ENCODE results near the gene TTLL10. TPM values are rescaled to one million over a fixed set of nuclear protein-coding genes. Genes with fewer than 3 reads are reported as not detected.

Gene TTLL10
- total and polyA plus RNA-seq, 10 donors: 0.02 to 0.34 (median 0.10) TPM; not detected in 6

DNA sequence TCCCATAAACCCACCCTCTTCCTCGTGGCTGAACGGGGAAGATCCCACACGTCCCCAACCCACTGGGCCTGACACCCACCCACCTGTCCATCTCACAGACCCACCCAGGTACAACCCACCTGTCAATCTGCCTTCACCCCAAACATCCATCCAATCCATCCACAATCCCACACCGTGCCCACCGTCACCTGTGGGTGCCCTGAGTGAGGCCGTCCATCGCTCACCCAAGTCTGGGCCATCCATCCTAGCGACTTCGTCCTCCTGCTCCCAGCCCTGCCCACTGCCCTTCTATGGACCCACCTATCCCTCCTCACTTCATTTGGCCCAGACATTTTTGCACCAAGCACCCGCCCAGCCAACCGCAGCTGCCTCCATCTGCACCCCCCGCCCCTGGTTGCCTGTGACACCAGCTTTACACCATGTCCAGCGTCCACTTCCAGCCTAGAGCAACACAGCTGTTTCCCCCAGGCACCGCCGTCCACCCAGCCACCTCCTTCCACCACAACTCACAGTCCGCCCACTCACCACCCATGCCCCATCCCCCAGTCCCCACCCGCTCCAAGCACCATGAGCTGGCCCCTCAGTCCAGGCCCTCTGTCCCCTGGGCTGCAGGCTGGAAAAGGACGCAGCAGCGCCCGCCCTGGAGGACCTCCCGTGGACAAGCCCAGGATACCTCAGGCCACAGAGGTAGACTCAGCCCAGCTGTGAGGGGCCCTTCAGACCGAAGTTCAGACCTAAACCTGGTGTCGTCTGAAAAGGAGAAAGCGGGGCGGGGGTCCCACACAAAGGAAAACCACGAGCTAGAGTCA lies 7.7 kb downstream of the TTLL10 start:
- peaks cover 0 to 25% (median 15%) of the 10 kb centered on the region in 6 donors for H3K4me1 ChIP-seq
- no peak for DNase-seq
- no peaks in the 10 kb centered on the region for H3K36me3 ChIP-seq
- no peak overlapping the region for H3K4me3 ChIP-seq
- intact Hi-C loops (cut with DNase I; ENCODE audit: low total_unique reads): no loop called here
- H3K27ac ChIP-seq: no peak overlapping the region
- 84 to 92% (median 89%) methylated on average over 24 to 26 of the region's 26 CpGs for WGBS, 5 donors
- TF ChIP-seq POLR2A (IDR thresholded peaks at IDR 0.05): no peak
- TF ChIP-seq POLR2AphosphoS5 (IDR thresholded peaks at IDR 0.05): no peak
- TF ChIP-seq CTCF (IDR thresholded peaks at IDR 0.05 in 8 of 11, conservative IDR thresholded peaks at IDR 0.05 in 3 of 11): no peak
- peaks cover 0 to 75% (median 31%) of the 10 kb centered on the region in 7 donors for H3K27me3 ChIP-seq (replicated peaks in 1 of 7)
- H3K9me3 ChIP-seq: no peaks in the 10 kb centered on the region

DNA sequence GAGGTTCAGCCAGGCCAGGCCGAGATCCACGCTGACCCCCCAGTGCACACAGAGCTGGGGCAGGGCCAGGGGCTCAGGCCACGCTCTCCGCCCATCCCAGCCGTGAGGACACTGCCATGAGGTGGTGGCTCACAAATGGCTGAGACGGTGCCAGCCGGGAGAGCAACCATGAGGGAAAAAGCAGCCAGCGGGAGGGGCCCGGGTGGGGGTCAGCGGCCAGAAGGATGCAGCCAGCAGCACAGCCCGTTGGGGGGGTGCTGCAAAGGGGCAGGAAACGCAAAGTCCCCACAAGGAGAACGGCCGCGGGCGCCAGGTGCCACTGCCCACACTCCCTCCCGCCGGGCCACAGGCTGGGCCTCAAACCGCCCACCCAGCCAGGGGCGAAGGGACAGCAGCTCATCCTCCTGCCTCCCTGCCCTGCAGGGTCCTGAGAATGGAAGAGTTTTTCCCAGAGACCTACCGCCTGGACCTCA lies 8.3 kb downstream of the TTLL10 start:
- H3K27ac ChIP-seq: no peak overlapping the region
- no peak for TF ChIP-seq CTCF (IDR thresholded peaks at IDR 0.05 in 8 of 11, conservative IDR thresholded peaks at IDR 0.05 in 3 of 11)
- TF ChIP-seq POLR2AphosphoS5 (IDR thresholded peaks at IDR 0.05): no peak
- TF ChIP-seq POLR2A (IDR thresholded peaks at IDR 0.05): no peak
- H3K4me1 ChIP-seq: peaks cover 0 to 25% (median 15%) of the 10 kb centered on the region in 6 donors
- 55 to 76% (median 71%) methylated on average over 10 to 21 of the region's 21 CpGs for WGBS, 5 donors
- no peaks in the 10 kb centered on the region for H3K36me3 ChIP-seq
- DNase-seq: no peak
- no peaks in the 10 kb centered on the region for H3K9me3 ChIP-seq
- intact Hi-C loops (cut with DNase I; ENCODE audit: low total_unique reads): no loop called here
- no peak overlapping the region for H3K4me3 ChIP-seq
- peaks cover 0 to 69% (median 31%) of the 10 kb centered on the region in 7 donors for H3K27me3 ChIP-seq (replicated peaks in 1 of 7)

DNA sequence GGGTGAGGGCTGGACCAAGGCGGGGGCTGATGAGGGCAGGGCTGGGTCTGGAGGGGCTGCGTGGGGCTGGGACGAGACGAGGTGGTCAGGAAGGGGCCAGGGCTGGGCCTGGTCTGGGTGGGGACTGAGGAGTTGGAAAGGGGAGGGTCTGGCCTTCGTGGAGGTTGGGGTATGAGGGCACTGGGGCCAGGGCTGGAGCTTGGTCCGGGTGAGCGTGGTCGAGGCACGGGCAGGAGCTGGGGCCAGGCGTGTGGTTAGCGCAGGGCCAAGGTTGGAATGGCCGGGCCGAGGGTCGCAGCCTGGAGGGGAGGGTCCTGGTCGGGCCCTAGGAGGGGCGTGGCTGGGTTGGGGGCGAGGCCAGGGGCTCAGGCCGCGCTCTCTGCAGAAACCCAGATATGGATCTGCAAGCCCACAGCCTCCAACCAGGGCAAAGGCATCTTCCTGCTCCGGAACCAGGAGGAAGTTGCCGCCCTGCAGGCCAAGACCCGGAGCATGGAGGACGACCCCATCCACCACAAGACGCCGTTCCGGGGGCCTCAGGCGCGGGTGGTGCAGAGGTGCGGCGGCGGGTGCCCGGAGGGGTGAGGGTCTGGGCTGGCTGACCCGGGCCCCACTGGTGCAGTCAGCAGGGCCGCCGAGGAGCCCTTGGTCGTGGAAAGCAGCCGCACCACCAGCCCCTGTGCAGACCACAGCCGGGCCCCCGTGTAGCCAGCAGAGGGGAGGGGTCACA lies 9.0 kb downstream of the TTLL10 start:
- WGBS, 5 donors: 25 to 82% (median 29%) methylated on average over 9 to 39 of the region's 39 CpGs
- Histone ChIP-seq H3K9me3 (no peaks in the 10 kb centered on the region), H3K27me3 (replicated peaks in 1 of 7) (peaks cover 0 to 62% (median 26%) of the 10 kb centered on the region in 7 donors), H3K27ac (no peak overlapping the region), H3K36me3 (no peaks in the 10 kb centered on the region), H3K4me3 (peak overlapping the region in 1 of 8 donors; percentile 22), H3K4me1 (peaks cover 0 to 25% (median 15%) of the 10 kb centered on the region in 6 donors)
- DNase-seq: peak; percentile 63
- intact Hi-C loops (cut with DNase I; ENCODE audit: low total_unique reads): no loop called here
- TF ChIP-seq POLR2A (IDR thresholded peaks at IDR 0.05) (no peak), POLR2AphosphoS5 (IDR thresholded peaks at IDR 0.05) (peak in 2 of 3 donors; percentile 14 to 24), CTCF (IDR thresholded peaks at IDR 0.05 in 8 of 11, conservative IDR thresholded peaks at IDR 0.05 in 3 of 11) (no peak)

Data from spleen (tissue), 11 donors.